ENCODE results near the gene FAM107A.

Gene FAM107A

GRCh38 chr3:58578873-58579272 lies 1.7 kb upstream of the FAM107A start:
- DNase-seq, result no peak
- Mint-ChIP-seq H3K27ac (no peak overlapping the region), H3K4me1 (no peaks in the 10 kb centered on the region), H3K4me3 (no peak overlapping the region), H3K9me3 (no peaks in the 10 kb centered on the region), H3K27me3 (peaks cover 25% of the 10 kb centered on the region)
- no peak for ATAC-seq

- Mint-ChIP-seq H3K27ac (no peak overlapping the region), H3K9me3 (no peaks in the 10 kb centered on the region), H3K4me1 (no peaks in the 10 kb centered on the region), H3K27me3 (peaks cover 17% of the 10 kb centered on the region), H3K4me3 (no peak overlapping the region)
- ATAC-seq (no peak), DNase-seq (no peak)
Measured at GRCh38 chr3:58576716-58577115, 475 bp downstream of the FAM107A start.

- no peak overlapping the region for H3K27ac Mint-ChIP-seq
- H3K9me3 Mint-ChIP-seq, result no peaks in the 10 kb centered on the region
- no peak for ATAC-seq
- no peak for DNase-seq
- no peak overlapping the region for H3K4me3 Mint-ChIP-seq
- H3K4me1 Mint-ChIP-seq, result no peaks in the 10 kb centered on the region
- peaks cover 12% of the 10 kb centered on the region for H3K27me3 Mint-ChIP-seq
Measured at GRCh38 chr3:58575971-58576652, 1.1 kb downstream of the FAM107A start.

- H3K4me3 Mint-ChIP-seq, result no peak overlapping the region
- no peak for ATAC-seq
- H3K9me3 Mint-ChIP-seq, result no peaks in the 10 kb centered on the region
- H3K4me1 Mint-ChIP-seq, result no peaks in the 10 kb centered on the region
- no peak for DNase-seq
- H3K27ac Mint-ChIP-seq, result no peak overlapping the region
- peaks cover 12% of the 10 kb centered on the region for H3K27me3 Mint-ChIP-seq
Measured at GRCh38 chr3:58574682-58575081, 2.5 kb downstream of the FAM107A start.

GRCh38 chr3:58574106-58574505 lies 3.1 kb downstream of the FAM107A start:
- Mint-ChIP-seq H3K4me1 (peaks cover 1% of the 10 kb centered on the region), H3K27ac (no peak overlapping the region), H3K27me3 (peaks cover 12% of the 10 kb centered on the region), H3K4me3 (no peak overlapping the region), H3K9me3 (no peaks in the 10 kb centered on the region)
- no peak for DNase-seq
- no peak for ATAC-seq

GRCh38 chr3:58573640-58574039 lies 3.6 kb downstream of the FAM107A start:
- no peaks in the 10 kb centered on the region for H3K9me3 Mint-ChIP-seq
- DNase-seq, result no peak
- ATAC-seq, result no peak
- H3K27ac Mint-ChIP-seq, result no peak overlapping the region
- peaks cover 6% of the 10 kb centered on the region for H3K4me1 Mint-ChIP-seq
- H3K4me3 Mint-ChIP-seq, result no peak overlapping the region
- H3K27me3 Mint-ChIP-seq, result peaks cover 12% of the 10 kb centered on the region

- no peak for ATAC-seq
- DNase-seq, result no peak
- Mint-ChIP-seq H3K4me3 (no peak overlapping the region), H3K27ac (no peak overlapping the region), H3K9me3 (no peaks in the 10 kb centered on the region), H3K4me1 (peaks cover 7% of the 10 kb centered on the region), H3K27me3 (peaks cover 11% of the 10 kb centered on the region)
Measured at GRCh38 chr3:58572634-58573230, 4.5 kb downstream of the FAM107A start.

GRCh38 chr3:58572013-58572633 lies 5.1 kb downstream of the FAM107A start:
- no peaks in the 10 kb centered on the region for H3K9me3 Mint-ChIP-seq
- H3K4me1 Mint-ChIP-seq, result peaks cover 7% of the 10 kb centered on the region
- DNase-seq (no peak), ATAC-seq (no peak)
- H3K27ac Mint-ChIP-seq, result no peak overlapping the region
- peaks cover 5% of the 10 kb centered on the region for H3K27me3 Mint-ChIP-seq
- no peak overlapping the region for H3K4me3 Mint-ChIP-seq

- no peak for DNase-seq
- Mint-ChIP-seq H3K4me3 (no peak overlapping the region), H3K27me3 (no peaks in the 10 kb centered on the region), H3K27ac (no peak overlapping the region), H3K4me1 (peaks cover 7% of the 10 kb centered on the region), H3K9me3 (no peaks in the 10 kb centered on the region)
- no peak for ATAC-seq
Measured at GRCh38 chr3:58570851-58571250, 6.3 kb downstream of the FAM107A start.

- DNase-seq (no peak), ATAC-seq (no peak)
- Mint-ChIP-seq H3K9me3 (no peaks in the 10 kb centered on the region), H3K4me3 (no peak overlapping the region), H3K4me1 (peaks cover 7% of the 10 kb centered on the region), H3K27me3 (no peaks in the 10 kb centered on the region), H3K27ac (no peak overlapping the region)
Measured at GRCh38 chr3:58569287-58570001, 7.7 kb downstream of the FAM107A start.

- DNase-seq, result peak; percentile 62 to 68
- H3K9me3 Mint-ChIP-seq, result no peaks in the 10 kb centered on the region
- peak overlapping the region in 1 of 2 donors; percentile 59 for H3K27ac Mint-ChIP-seq
- H3K4me1 Mint-ChIP-seq, result peaks cover 7% of the 10 kb centered on the region
- no peak overlapping the region for H3K4me3 Mint-ChIP-seq
- no peaks in the 10 kb centered on the region for H3K27me3 Mint-ChIP-seq
- peak; percentile 47 for ATAC-seq
Measured at GRCh38 chr3:58568572-58569286, 8.5 kb downstream of the FAM107A start.

GRCh38 chr3:58567251-58567515 lies 10.0 kb downstream of the FAM107A start:
- ATAC-seq, result no peak
- Mint-ChIP-seq H3K4me3 (no peak overlapping the region), H3K9me3 (no peaks in the 10 kb centered on the region), H3K4me1 (peaks cover 7% of the 10 kb centered on the region), H3K27ac (peak overlapping the region in 1 of 2 donors; percentile 87), H3K27me3 (peaks cover 8% of the 10 kb centered on the region)
- DNase-seq, result no peak

- peaks cover 7% of the 10 kb centered on the region for H3K4me1 Mint-ChIP-seq
- peaks cover 8% of the 10 kb centered on the region for H3K27me3 Mint-ChIP-seq
- DNase-seq, result no peak
- ATAC-seq, result no peak
- no peak overlapping the region for H3K27ac Mint-ChIP-seq
- no peak overlapping the region for H3K4me3 Mint-ChIP-seq
- H3K9me3 Mint-ChIP-seq, result no peaks in the 10 kb centered on the region
Measured at GRCh38 chr3:58566398-58567250, 10.6 kb downstream of the FAM107A start.

- DNase-seq, result no peak
- no peak for ATAC-seq
- Mint-ChIP-seq H3K4me3 (no peak overlapping the region), H3K9me3 (no peaks in the 10 kb centered on the region), H3K4me1 (peaks cover 7% of the 10 kb centered on the region), H3K27ac (no peak overlapping the region), H3K27me3 (peaks cover 8% of the 10 kb centered on the region)
Measured at GRCh38 chr3:58565621-58566397, 11.4 kb downstream of the FAM107A start.

Measured in stimulated activated naive CD8-positive, alpha-beta T cell treated with anti-CD3 and anti-CD28 coated beads, Interleukin-15, amount 100 ng/mL, for 72 hours (primary cell).